ENCODE data around the gene SEPTIN1. TPM values are rescaled to one million over a fixed set of nuclear protein-coding genes. Genes with fewer than 3 reads are reported as not detected.

SEPTIN1 gene
- total and polyA plus RNA-seq, 2 of the 13 experiments (the other 11 are each of a cell fraction or from before 2014, with no cell fraction given), result 0.18 to 0.67 TPM

GRCh38 chr16:30429418-30429677, 47.0 kb upstream of the SEPTIN1 start:
- CTCF ChIA-PET (ENCODE audit: low intra/inter-chr PET ratio, low total read pairs), result interaction anchor here (1.3 to 1.9 kb wide), 5 partner anchors 16 to 186 kb away, joined by 3 to 13 read pairs (median 4); partner anchors contain the start of genes SEPHS2 and ZNF48
- intact Hi-C loops (cut with micrococcal nuclease; ENCODE audit: unreplicated experiment) (no loop called here), in situ Hi-C loops (cut with HindIII; ENCODE audit: extremely low pct_ligation_motif_present, low pct_unique_long_range_greater_than_20kb) (no loop called here)
- H3K9me3 ChIP-seq (ENCODE audit: low read length), result no peaks in the 10 kb centered on the region
- peak overlapping the region; percentile 62 to 84 (median 78) for H3K4me3 ChIP-seq (replicated peaks in 1 of 3; ENCODE audit: insufficient read depth in 1 of 3, low read depth in 2 of 3, low read length in 3 of 3)
- H3K79me2 ChIP-seq (ENCODE audit: insufficient read depth, low read length), result peaks cover 26% of the 10 kb centered on the region
- peak overlapping the region; percentile 89 for H3K4me2 ChIP-seq (ENCODE audit: low read depth, low read length)
- WGBS (ENCODE audit: low lambda C conversion rate), result 11% methylated on average over 11 of the region's 11 CpGs
- DNase-seq (ENCODE audit: low spot score), result no peak
- H3K36me3 ChIP-seq (replicated peaks in 1 of 2; ENCODE audit: control insufficient read depth in 1 of 2, insufficient read depth in 2 of 2, low read length in 2 of 2), result peaks cover 15 to 23% of the 10 kb centered on the region in 2 experiments; a peak in 4 of 5 replicates
- no peak for FAIRE-seq
- H4K20me1 ChIP-seq (ENCODE audit: insufficient read depth, low read length), result no peaks in the 10 kb centered on the region
- H2AFZ ChIP-seq (ENCODE audit: low read length), result no peak overlapping the region
- H3K4me1 ChIP-seq (ENCODE audit: insufficient read depth, low read length), result peaks cover 51% of the 10 kb centered on the region
- TSS peak; percentile 74 for BruUV-seq (replicated peaks)
- no peaks in the 10 kb centered on the region for H3K27me3 ChIP-seq (ENCODE audit: control insufficient read depth in 1 of 2, insufficient read depth in 2 of 2, low read length in 2 of 2)
- H3K27ac ChIP-seq (ENCODE audit: extremely low read length, insufficient read depth, low read length), result peak overlapping the region; percentile 6
- ATAC-seq, result peak; percentile 30
- peak overlapping the region; percentile 73 for H3K9ac ChIP-seq (ENCODE audit: insufficient read depth, low read depth, low read length)
- POLR2A ChIA-PET, result interaction anchor here (0.5 to 2.3 kb wide), 41 partner anchors 8 to 289 kb away, joined by 3 to 50 read pairs (median 7); partner anchors contain the start of genes CD2BP2, FBRS, TBC1D10B and ZNF48
- TF ChIP-seq ZNF441 (CRISPR knock-in tag; IDR thresholded peaks at IDR 0.05; ENCODE audit: borderline replicate concordance), result no peak
- 0 out of 2 replicates have a peak, but pooled peaks have one; percentile 4 for TF ChIP-seq ZNF20 (CRISPR knock-in tag; IDR thresholded peaks at IDR 0.05)
- no peak for TF ChIP-seq TCF7L2 (IDR thresholded peaks at IDR 0.05; ENCODE audit: low read depth, low read length)
- TF ChIP-seq NR3C1 (CRISPR knock-in tag; IDR thresholded peaks at IDR 0.05), result no peak
- peak; percentile 61; the same call in 1 of the 2 replicates for TF ChIP-seq GFI1 (CRISPR knock-in tag; IDR thresholded peaks at IDR 0.05; ENCODE audit: borderline replicate concordance)
- TF ChIP-seq PRMT3 (CRISPR knock-in tag; IDR thresholded peaks at IDR 0.05; ENCODE audit: borderline replicate concordance, low read depth), result 0 out of 2 replicates have a peak, but pooled peaks have one; percentile 3
- TF ChIP-seq CERS6 (CRISPR knock-in tag; IDR thresholded peaks at IDR 0.05), result no peak
- TF ChIP-seq ZNF430 (CRISPR knock-in tag; IDR thresholded peaks at IDR 0.05), result no peak
- peak; percentile 7; the same call in 1 of the 2 replicates for TF ChIP-seq TARDBP (CRISPR knock-in tag; IDR thresholded peaks at IDR 0.05)
- no peak for TF ChIP-seq KDM4B (CRISPR knock-in tag; IDR thresholded peaks at IDR 0.05)
- TF ChIP-seq ZBTB1 (CRISPR knock-in tag; IDR thresholded peaks at IDR 0.05; ENCODE audit: borderline replicate concordance), result 0 out of 2 replicates have a peak, but pooled peaks have one; percentile 5
- 0 out of 2 replicates have a peak, but pooled peaks have one; percentile 43 for TF ChIP-seq ZSCAN30 (CRISPR knock-in tag; IDR thresholded peaks at IDR 0.05)
- no peak for TF ChIP-seq ZNF883 (CRISPR knock-in tag; IDR thresholded peaks at IDR 0.05; ENCODE audit: not compliant biosample characterization)
- TF ChIP-seq CREB1 (IDR thresholded peaks at IDR 0.05), result no peak
- no peak for TF ChIP-seq CREB1 (CRISPR knock-in tag; IDR thresholded peaks at IDR 0.05)
- TF ChIP-seq ERF (CRISPR knock-in tag; IDR thresholded peaks at IDR 0.05), result no peak
- TF ChIP-seq DMTF1 (CRISPR knock-in tag; IDR thresholded peaks at IDR 0.05), result 0 out of 2 replicates have a peak, but pooled peaks have one; percentile 43
- TF ChIP-seq ZNF615 (CRISPR knock-in tag; IDR thresholded peaks at IDR 0.05; ENCODE audit: borderline replicate concordance), result 0 out of 2 replicates have a peak, but pooled peaks have one; percentile 85
- no peak for TF ChIP-seq SRF (IDR thresholded peaks at IDR 0.05; ENCODE audit: low read depth, low read length)
- peak; percentile 44; the same call in 1 of the 2 replicates for TF ChIP-seq ZNF121 (CRISPR knock-in tag; IDR thresholded peaks at IDR 0.05)
- 0 out of 2 replicates have a peak, but pooled peaks have one; percentile 25 for TF ChIP-seq ZNF512 (CRISPR knock-in tag; IDR thresholded peaks at IDR 0.05)
